ENCODE measurements around the gene MID1.

The MID1 gene

GRCh38 chrX:10529344-10529743 is 91.0 kb downstream of the MID1 start:
- DNase-seq = no peak

DNA sequence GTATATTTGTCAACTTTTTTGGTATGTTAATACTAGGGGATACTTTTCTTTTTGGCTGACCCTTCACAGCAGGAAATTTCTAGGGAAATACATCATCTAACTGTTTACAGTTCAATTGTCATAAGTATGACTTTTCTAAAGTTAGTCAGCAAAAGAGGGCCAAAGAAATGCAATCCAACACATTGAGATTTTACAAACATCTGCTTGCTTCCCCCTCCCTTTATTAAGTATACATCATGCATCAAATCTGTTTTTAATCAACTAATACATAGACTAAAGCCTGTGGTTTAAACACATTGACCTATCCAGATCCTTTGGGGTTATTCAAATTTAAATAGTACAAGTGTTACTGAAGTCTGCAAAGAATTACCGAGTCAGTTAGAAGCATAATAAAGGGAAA is 93.9 kb downstream of the MID1 start:
- DNase-seq = no peak

DNA sequence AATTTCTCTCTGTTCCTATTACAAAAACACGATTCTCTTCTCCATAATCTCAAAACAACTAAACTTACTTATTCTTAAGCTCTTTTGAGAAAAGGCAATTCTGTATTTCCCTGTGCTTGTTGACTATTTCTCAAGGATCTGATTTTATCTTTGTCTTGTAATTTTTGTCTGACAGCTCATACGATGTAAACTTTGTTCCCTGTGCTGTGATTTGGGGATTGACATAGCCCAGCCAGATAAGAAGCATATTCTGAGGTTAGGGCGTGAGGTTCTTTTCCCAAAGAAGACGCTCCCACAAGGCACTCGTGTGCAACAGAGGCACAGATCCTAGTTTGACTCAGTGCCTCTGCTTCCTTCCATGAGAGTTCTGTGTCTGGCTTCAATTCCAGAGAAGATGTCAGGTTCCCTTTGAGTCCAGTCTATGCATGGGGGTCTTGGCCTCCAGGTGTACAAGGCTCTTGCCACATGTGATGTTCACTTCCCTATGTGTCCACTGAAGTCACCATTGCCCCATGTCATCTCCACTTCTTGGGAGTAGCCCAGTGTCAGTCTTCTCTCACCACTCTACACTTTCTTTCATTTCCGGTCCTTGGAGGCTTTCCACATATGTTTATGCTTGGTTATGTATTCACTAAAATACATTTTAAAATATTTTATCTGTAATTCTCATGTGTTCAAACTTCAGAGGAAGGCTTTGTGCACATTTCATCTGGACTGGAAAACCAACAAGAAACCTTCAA is 94.8 kb downstream of the MID1 start:
- no peak for DNase-seq

DNA sequence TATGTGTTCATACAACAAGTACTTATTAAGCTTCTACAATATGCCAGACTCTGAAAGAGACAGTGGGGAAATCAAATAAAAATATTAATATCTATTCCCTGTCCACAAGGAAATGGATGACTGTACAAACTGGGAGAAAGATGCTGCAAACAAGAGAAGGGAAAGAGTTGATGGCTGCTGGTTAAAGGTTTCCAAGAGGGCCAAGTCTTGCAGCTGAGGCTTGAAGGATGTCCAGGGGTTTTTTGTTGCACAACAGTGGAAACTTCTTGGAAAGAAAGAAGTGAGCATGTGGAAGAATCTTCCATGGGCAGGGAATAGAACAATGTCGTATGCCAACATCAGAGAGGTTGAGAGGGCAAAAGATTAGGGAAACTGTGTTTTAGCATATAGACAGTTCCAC is 95.8 kb downstream of the MID1 start:
- DNase-seq = no peak

DNA sequence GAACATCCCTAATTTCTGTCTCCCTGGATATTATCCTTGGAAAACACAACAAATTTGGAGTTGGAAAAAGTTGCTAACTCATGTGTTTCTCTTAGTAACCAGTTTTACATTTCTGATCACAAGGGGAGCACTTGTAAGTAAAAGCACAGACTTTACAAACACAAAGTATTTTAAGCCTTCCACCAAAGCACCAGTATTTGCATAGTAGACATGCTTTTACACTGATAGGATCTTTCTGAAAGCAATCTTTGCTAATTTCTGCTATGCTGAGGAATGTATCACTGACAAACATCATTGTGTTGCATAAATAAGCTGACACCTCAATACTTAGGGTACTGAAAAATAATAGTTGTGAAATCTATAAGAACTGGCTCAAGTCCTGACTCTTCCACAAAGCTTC is 100.6 kb downstream of the MID1 start:
- no peak for DNase-seq

- no peak for DNase-seq
Measured at GRCh38 chrX:10519278-10519677, 101.1 kb downstream of the MID1 start.

DNA sequence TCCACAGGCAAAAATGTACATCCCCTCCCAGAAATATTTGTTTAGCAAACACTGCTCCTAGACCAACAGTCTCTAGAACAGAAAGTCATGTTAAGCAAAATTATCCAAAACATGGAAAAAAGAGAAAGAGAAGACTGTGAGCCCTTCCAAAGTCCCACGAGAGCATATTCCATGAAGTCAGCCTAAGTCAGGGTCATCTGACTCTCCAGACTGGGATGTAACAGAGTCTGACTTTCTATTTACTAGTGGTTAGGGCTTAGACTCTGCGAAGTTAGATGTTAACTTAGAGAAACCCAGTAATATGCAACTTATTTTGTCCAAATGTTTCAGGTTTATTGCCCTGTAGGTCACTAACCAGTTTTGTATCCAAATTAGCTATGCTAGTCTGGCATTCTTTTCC is 102.3 kb downstream of the MID1 start:
- DNase-seq = no peak

DNA sequence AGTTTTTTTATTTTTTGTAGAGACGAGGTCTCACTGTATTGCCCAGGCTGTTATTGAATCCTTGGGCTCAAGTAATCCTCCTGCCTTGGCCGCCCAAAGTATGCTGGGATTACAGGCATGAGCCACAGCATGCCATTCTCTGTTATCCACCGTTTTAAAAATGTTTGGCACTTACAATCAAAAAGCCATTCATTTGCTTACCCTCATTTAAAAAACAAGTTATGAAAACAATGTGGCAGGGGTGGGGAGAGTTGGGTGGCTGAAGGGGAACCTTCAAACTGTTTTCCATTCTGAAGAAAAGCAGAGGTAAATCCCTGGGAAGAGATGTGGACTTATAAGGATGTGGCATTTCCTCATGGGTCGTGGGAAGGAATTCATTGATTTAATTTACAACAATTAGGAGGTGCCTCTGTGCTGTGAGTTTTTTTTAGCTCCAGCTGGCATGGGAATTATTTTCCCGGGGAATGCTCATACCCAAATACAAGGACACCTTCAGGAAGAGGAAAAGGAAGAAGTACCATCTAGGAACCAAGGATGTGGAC is 103.5 kb downstream of the MID1 start:
- no peak for DNase-seq

GRCh38 chrX:10514891-10515290 is 105.5 kb downstream of the MID1 start:
- DNase-seq = no peak

GRCh38 chrX:10513974-10514373 is 106.4 kb downstream of the MID1 start:
- DNase-seq = no peak

- DNase-seq = no peak
Measured at GRCh38 chrX:10512741-10513140, 107.6 kb downstream of the MID1 start.

DNA sequence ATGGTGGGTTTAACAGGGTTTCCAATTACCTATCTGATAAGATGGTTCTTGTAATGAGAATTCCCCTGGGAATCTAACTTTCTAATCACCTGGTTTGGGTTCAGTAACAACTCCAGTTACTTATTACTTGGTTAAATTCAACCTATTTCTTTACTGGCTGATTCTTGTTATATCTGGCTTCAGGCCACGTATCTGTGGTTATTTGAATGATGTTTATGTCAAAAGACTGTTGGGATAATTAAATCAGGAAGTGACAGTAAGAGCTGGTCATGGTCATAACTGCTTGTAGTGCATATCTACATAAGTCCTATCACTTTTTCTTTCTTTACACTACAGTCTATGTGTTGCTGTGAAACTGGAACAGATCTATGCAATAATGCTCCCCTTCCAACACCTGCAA is 108.1 kb downstream of the MID1 start:
- no peak for DNase-seq

- DNase-seq = no peak
Measured at GRCh38 chrX:10509397-10509796, 111.0 kb downstream of the MID1 start.

GRCh38 chrX:10508891-10509290 is 111.5 kb downstream of the MID1 start:
- DNase-seq = no peak

GRCh38 chrX:10507876-10508275 is 112.5 kb downstream of the MID1 start:
- DNase-seq = no peak

DNA sequence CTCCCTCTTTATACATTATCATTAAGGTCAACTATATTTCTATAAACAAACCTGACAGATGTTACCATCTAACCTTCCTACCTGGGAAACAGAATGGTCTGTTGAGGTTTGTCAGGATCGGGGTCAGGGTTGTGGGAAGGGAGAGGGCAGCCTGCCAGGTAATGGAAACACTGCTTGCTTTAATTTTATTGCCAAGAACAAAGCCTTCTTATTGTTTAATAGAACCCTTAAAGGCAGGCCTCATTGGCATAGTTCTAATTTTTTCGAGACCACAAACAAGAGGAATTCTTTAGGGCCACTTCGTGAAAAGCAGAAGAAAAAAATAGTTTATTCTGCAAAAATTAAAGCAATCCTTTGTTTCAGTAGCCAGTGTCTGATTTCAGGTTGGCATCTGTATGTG is 113.2 kb downstream of the MID1 start:
- no peak for DNase-seq

DNA sequence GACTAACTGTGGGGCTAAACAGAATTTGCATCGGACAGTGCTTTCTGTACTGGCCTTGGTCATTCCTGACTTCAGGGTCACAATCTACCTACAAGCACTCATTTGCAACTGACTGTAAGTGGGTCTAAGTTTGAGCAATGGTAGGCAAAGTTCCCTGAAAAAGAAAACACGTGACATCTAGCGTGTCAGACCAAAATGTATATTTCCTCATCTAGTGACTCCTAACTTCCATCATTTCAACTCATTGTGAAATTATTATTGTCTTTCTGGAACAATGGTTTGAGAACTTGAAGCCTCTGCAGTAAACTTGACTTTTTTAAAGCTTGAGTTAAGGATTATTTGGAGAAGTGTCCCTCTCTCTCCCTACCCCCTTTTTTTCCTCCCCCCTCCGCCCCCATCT is 113.6 kb downstream of the MID1 start:
- no peak for DNase-seq

- DNase-seq = no peak
Measured at GRCh38 chrX:10505726-10506125, 114.7 kb downstream of the MID1 start.

DNA sequence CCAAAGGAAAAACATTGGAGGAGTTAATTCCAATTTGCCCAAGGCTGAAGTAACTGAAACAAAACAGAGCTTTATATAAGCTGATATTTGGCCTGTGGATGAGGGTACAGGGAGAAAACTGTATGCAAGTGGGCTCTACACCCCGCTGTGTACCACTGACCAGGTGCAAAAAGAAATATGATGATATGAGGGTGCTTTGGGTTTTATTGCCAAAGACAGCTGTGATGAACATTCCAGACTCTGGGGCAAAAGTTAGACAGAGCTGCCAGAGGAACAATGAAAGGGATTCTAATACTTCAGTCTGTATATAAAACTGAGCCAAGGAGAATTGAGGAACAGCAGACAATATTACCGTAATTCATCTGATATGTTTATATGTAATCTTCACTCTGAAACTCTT is 117.4 kb downstream of the MID1 start:
- no peak for DNase-seq

GRCh38 chrX:10501611-10502010 is 118.8 kb downstream of the MID1 start:
- DNase-seq = no peak

DNA sequence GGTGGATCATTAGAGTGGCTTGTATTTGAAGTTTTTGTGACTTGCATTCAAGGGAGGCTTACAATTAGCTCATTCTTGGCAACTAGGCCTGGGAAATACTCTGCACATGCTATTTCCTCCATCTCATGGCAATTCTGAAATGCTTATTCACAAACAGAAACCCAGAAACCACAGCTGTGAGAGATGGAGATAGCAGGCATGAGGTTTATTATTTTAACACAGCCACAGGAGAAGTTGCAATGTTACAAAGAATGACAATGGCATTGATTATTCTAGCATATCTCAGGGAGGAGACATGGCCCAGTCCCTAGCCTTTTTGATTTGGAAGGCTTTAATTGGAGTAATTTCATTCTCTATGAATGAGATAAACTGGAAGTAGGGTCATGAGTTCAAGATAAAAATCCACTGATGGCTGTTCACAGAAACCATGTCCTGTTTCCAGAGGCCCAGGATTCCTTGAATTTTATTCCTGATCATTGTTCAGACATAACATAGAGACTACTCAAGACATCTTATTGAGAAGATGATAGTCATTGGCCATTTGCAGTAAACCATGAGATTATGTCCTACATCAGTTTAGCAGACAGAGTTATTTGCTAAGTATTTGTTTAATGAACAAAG is 123.9 kb downstream of the MID1 start:
- no peak for DNase-seq

DNA sequence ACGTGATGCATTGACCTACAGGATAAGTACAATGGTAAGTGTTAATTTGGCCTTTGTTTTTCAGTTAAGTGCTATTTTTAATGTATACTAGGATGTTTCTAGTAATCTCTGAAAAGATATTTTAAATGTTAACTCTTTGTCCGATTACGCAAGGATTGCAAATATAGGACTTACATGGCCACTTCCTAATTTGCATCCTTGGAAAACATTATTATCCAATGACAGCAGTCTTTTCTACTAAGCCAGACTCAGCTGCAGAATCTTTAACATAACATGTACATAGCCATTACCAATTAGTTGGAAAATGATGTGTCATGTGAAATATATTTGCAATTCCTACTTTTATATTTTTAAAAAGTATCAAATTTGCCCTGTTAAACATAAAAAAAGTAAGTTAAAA is 124.7 kb downstream of the MID1 start:
- no peak for DNase-seq

DNA sequence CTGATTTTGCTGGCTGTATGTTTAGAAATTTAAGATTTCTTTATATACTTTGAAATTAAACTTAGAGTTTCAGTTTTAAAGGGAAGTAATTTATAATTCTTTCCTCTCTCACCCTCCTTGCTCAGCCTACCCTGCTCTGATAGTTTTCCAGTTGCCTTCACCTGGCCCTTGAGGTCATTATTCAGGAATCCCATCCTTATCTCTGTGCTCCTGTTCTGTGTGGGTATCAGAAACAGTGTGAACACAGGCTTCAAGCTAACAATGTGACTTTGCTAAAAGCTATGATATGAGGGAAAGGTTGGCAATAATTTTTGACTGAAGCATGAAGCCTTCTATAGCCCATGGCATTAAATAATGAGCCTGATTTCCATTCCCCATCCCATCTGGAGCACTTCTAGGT is 128.1 kb downstream of the MID1 start:
- no peak for DNase-seq

- no peak for DNase-seq
Measured at GRCh38 chrX:10486373-10486772, 134.0 kb downstream of the MID1 start.

DNA sequence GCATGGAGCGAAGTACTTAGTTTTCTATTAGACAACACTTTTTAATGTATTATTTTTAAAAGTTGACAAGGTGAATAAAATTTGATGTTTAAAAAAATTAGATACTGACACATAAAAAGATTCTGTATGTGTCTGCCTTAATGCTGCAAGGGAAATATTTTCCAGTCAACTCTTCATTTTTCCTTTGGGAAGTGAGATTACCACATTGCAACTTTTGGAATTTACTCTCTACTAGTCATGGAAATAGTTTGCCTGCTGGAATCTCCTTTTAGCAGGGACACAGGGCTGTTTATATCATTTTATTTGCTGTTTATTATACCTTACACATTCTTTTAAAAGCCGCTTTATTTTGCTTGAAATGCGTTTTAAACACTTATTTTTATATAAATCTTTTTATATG is 135.1 kb downstream of the MID1 start:
- DNase-seq = no peak

Measured in eye (tissue), 1 donor.